ENCODE results near the gene SREK1.

- TF ChIP-seq POLR2A (IDR thresholded peaks at IDR 0.05; ENCODE audit: low read length) = no peak
- no peak for TF ChIP-seq CTCF (IDR thresholded peaks at IDR 0.05)
- TF ChIP-seq, protein P1, sequence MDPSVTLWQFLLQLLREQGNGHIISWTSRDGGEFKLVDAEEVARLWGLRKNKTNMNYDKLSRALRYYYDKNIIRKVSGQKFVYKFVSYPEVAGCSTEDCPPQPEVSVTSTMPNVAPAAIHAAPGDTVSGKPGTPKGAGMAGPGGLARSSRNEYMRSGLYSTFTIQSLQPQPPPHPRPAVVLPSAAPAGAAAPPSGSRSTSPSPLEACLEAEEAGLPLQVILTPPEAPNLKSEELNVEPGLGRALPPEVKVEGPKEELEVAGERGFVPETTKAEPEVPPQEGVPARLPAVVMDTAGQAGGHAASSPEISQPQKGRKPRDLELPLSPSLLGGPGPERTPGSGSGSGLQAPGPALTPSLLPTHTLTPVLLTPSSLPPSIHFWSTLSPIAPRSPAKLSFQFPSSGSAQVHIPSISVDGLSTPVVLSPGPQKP (IDR thresholded peaks at IDR 0.05; ENCODE audit: low read depth, low read length) = no peak
- no peak for TF ChIP-seq HOXB13 (CRISPR knock-in tag; IDR thresholded peaks at IDR 0.05; ENCODE audit: low read depth)
- no peak for TF ChIP-seq RFX5 (IDR thresholded peaks at IDR 0.05)
- TF ChIP-seq CEBPB (IDR thresholded peaks at IDR 0.05) = no peak
- TF ChIP-seq CHD2 (IDR thresholded peaks at IDR 0.05; ENCODE audit: low read length, partially characterized antibody) = no peak
These were observed 24.1 kb downstream of the SREK1 start for GRCh38 chr5:66168226-66168625.
